NCI-H2196 (cell line): ENCODE data around the gene CAND2.
A peak's percentile ranks its signal among the peaks of the same experiment; 100 is the strongest.

ENCODE experiments used
- DNase-seq: peaks from one replicate; lab custom pipeline; 2025; ENCODE audit not compliant: unreplicated experiment; lab: John Stamatoyannopoulos, UW

Gene CAND2

DNA sequence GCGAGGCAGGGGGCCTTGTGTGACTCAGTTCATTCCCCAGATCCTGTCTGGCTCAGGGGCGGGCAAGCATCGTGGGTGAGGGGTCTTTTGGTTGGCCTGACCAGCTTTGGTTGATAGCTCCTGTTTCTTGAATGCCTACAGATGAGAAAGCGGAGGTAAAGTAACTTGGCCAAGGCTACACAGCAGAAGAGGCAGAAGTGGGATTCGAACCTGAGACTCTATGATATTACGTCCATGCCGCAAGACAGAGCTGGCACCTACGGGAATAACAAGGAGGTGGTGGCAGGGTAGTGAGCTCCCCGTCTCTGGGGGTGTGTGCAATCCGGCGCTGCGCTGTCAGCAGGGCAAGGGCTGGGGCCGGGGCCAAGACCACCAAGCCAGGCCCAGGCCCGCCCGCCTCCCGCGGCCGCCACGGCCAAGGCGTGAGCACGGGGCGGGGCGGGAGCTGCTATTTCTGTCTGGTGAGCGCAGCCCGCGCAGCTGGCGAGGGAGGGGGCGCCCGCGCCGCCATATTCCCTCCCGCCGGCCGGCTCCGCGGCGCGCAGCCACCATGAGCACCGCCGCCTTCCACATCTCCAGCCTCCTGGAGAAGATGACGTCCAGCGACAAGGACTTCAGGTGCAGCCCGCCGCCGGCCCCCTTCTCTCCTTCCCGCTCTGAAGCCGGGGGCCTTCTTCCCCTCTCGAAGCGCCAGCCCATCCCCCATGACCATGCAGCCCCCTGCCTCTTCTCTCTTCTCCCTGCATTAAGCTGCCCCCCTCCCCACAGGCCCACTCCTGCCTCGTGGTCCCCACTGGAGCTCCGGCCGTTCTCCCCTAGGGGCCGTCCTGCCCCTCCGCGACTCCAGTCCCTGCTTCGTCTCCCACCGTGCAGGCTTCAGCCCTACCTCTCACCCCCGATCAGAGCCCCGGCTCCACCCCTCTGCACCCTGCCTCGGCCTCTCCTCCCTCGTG is at the start of gene CAND2:
CAND2 (plus strand) TSS at position 510 of the 953 bp plus-strand sequence; CDS start at position 551, 41 bp downstream.
- DNase-seq, result peak; percentile 46

DNA sequence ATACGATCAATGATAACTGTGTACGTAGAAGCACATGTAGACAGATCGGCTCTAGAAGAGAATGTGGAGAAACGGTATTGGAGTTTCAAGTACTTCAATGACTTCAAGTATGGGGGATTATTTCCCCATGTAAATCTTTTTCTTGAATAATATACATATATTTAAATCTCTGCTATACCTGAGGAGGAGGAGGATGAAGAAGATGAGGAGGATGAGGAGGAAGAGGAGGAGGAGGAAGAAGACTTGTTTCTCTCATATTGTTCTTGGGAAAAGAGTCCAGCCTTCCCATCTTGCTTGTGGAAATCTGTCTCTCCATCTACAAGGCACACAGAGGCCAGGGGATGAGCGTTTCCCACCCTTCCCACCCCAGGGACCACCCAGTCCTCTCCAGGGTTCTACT is 48.0 kb upstream of the CAND2 start:
- no peak for DNase-seq

DNA sequence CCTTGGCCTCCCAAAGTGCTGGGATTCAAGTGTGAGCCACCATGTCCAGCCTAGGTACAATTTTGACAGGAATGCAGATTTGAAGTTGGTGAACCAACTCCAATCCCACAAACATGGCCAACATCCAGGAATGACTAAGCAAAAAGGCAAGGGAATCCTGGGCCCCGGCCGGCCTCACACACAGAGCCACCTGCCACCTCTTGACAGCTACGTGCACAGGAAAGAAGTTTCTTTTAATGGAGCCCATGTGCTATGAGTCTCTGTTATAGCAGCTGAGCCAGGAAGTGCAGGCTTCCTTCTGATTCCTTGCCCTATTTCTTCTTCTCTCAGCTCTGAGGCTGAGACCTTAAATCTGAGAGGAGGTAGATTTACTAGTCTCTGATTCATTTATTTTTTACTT is 46.3 kb upstream of the CAND2 start:
- DNase-seq, result peak; percentile 30

DNA sequence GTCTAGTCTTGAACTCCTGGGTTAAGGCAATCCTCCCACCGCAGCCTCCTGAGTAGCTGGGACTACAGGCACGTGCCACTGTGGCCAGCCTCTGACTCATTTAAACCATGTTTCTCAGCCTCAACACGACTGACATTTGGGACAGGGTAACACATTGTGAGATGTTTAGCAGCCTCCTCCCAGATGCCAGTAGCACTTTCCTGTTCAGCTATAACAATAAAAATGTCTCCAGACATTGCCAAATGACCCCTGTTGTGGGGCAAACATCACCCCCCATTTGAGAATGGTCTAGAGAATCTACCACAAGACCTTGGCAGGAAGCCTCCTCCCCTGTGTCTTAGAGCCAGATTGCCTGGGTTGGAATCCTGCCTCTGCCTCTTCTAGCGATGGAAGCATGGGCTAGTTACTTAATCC is 45.8 kb upstream of the CAND2 start:
- DNase-seq, result no peak

DNA sequence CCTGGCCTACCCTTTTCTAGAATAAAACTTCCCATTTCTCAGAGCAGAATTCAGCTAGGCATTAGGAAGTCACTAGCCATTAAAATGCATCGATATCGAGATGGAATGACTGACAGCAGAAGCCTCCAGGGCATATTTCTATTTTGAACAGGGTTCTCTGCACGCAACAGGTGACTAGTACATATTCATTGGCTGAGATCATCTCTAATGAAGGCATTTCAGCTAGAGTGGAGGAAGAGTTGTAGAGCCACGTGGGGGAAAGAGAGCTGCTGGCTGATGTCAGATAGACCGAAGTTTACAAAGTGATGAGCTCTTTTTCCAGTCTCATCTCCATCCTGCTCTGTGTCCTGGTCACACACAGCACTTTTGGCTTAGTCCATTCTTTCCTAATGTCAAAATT is 44.9 kb upstream of the CAND2 start:
- DNase-seq, result no peak

DNA sequence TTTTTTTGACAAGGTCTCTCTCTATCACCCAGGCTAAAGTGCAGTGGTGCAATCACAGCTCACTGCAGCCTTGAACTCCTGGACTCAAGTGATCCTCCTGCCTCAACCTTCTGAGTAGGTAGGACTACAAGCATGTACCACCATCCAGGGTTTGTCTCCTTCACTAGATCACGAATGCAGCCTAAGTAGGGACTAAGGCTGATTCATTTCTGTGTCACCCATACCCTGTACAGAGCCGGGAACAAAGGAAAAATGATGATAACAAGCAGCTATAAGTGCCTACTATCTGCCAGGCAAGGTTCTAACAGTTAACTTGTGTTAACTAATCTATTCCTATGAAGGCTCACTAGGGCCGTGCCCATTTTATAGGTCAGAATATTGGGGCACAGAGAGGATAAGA is 44.4 kb upstream of the CAND2 start:
- no peak for DNase-seq

DNA sequence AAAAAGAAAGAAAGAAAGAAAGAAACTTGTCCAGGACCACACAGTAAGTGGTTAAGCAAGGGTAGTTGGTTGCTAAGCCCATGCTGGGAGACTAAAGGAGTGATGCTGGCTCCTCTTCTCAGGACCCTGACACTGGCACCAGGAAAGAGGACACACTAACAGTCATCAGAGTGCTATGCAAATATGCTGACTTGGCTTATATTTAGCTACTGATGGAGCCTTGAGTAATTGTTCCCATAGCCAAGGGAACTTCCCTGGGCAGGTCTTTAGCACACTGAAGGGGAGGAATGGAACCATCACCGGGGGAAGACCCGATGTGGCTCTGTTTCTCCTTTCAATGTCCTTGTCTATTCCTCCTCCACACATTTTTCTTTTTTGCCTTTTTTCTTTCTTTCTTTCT is 43.7 kb upstream of the CAND2 start:
- no peak for DNase-seq

DNA sequence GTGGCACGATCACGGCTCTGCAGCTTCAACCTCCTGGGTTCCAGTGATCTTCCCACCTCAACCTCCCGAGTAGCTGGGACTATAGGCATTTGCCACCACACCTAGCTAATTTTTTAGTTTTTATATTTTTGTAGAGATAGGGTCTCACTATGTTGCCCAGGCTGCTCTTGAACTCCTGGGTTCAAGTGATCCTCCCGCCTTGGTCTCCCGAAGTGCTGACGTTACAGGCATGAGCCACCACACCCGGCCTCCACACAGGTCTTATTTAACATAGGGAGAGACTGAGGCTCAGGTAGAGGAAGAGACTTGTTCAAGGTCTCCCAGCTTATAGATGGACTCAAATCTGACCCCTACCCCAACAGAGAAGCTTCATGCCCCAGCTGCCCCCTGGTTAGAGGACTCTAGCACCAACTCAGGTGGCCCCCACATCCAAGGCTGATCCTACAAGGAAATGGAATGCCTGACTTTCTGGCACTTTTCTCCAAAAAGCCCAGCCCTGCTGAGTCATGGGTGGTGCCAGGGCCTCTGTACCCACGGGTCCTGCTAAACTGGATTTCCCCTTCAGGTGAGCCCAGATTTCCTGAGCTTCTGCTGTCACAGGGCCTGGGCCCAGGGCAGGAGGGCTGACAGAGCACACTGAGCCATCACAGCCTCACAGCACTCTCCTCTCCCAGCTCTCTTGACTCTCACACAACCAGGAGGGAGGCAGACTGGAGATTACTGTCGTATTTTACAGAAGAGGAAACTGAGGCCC is 43.0 kb upstream of the CAND2 start:
- DNase-seq, result no peak

DNA sequence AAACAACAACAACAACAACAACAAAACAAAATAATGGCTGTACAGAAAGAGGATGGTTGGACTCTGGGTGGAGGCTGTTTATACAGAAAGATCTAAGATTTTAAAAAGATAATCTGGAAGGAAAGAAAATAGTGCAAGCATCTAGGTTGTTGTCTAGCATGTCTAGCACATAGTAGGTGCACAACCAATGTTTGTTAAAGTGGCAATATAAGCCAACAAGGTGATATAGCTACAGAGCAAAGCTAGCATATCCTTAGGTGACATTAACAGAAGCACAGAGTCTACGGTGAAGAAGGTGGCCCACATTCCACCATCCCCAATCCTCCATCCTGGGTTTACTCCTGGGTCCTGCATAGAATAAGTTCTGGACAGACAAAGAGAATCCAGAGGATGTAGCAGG is 42.2 kb upstream of the CAND2 start:
- DNase-seq, result no peak

DNA sequence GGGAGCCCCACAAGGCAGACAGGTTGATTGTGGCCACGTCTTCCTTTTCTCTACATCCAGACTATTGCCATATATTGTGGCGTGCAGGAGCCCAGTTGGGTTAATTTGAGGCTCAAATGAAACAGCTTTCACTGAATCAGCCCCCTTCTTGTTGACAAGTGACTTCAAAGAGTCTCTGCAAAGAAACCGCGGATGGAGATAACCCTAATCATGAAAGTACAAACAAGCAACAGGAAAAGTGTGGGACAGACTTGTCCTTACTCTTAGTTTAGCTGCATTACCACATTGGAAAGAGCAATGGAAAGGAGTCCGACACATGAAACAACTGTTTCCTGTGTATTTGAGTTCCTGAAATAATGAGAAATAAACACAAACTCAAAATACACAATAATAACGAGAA is 40.7 kb upstream of the CAND2 start:
- no peak for DNase-seq

DNA sequence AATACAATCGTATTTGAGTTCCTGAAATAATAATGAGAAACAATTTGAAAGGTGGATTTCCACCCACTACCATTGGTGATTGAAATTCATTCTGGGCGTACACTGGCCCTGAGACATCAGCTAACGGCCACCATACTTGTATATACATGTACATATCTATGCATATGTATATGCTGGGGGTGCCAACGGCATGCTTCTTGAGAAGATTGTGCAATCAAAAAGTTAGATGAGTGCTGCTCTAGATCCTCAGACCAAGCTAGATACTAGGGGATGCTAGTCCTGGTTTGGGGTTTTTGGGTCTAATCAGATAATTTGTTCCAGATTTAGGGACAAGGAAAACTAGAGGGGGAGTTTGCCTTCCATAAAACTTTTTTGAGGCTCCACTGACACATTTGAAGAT is 40.3 kb upstream of the CAND2 start:
- no peak for DNase-seq

DNA sequence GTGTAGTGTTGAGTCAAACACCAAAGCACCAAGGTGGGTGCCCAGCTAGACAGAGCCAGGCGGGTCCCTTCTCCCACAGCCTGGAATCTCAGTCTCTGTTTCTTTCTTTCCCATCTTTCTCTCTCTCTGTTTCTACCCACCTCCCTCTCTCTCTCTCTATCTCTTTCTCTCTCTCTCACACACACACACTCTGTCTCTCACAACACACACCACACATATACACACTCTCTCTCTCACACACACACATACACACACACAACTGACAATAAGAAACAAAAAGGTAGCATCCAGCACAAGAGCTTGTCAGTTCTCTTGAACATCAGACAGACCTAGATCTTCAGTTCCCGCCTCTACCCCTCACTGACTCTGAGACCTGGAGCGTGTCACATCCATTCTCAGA is 39.8 kb upstream of the CAND2 start:
- no peak for DNase-seq

DNA sequence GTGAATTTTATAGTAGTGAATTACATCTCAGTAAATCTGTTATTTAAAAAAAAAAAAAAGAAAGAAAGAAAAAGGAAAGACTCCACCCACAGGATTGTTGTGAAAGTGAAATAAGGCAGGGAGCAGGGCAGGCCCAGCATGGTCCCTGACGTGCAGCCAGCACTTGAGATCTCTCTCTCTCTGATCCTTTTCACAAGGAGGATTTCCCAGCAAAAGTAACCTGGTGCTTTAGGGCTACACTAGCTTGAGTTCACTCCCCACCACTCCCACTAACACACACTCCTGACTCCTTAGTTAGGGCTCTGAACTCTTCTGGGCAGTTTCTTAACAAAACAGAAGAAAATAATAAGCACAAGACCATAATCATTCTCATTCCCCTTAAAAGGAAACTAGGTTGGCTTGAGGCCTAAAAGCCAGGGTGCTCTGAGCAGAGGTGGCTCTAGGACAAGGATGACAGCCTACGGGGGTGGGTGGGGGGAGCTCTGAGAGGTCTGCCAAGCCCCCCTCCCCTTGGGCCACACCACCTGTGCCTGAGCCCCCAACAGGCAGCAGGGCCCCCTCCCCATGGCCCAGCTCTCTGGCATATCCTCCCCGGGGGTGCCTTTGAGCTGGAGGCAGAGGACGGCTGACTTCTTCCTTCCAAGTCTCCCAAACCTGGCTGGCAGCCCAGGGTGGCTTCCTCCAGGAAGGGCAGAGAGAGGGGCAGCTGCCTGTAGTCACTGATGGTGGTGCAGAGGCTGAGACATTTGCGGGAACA is 38.3 kb upstream of the CAND2 start:
- peak; percentile 7 for DNase-seq

DNA sequence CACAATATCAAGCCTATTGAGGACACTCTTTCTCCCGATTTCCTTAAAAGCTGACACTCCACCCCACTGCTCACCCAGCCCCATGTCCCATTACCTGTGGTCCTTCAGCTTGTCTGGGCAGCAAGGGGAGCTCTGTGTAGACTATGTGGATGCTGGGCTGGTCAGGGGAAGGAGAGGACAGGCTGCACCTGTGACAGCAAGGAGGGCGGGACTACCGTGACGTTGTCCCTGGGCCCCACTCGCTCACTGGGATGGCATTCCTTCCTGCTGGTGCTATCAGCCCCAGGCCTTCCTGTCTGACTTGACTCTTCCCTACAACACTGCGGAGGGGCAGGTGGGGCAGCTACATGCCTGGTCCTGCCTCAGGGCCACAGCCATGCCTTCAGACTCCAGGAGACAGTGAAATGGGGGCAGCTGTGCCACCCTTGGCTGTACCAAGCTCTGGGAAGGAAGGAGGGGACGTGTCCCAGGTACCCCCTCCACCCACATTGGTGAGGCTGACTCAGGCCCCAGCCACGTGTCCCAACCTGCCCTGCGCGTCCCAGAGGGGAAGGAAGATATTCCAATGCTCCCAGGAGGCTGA is 37.3 kb upstream of the CAND2 start, which contains the start of gene TMEM40:
TMEM40 (minus strand) TSS at position 163 of the 583 bp plus-strand sequence. CDS start 9,427 bp downstream, outside the sequence.
- DNase-seq, result no peak

DNA sequence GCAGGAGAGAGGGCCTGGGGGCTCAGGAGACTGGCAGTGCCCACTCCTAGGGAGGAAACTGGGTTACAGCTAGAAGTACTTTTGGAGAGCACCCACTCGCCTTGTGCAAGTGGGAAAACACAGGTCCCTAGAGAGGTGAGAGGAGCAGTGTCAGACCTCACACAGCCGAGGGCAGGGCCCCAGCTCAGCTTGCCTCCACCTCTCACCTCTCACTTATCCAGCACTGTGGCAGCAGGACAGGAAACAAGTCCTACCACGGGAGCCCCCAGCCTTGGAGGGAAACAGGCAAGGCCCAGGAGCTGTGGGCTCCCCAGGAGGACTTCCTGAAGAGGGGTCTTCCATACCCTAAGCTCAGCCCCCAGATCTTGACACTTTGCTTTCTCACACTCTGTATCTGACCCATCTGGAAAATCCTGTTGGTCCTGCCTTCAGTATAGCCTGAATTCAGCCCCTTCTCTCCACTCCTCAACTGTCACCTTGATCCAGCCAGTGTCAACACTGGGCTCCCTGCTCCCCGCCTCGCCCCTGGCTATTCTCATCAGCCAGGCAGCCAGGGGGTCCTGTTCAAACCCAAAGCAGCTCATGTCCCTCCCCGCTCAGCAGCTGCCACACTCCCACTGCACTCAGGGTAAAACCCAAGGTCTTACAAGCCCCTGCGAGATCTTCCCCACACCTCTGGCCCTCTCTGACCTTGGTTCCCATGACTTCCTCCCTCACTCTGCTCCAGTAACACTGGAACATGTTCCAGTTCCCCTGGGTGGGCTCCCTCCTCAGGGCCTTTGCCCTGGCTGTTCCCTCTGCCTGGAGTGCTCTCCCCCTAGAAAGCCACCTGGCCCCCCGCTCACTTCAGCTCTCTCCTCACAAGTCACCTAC is 36.6 kb upstream of the CAND2 start:
- no peak for DNase-seq

DNA sequence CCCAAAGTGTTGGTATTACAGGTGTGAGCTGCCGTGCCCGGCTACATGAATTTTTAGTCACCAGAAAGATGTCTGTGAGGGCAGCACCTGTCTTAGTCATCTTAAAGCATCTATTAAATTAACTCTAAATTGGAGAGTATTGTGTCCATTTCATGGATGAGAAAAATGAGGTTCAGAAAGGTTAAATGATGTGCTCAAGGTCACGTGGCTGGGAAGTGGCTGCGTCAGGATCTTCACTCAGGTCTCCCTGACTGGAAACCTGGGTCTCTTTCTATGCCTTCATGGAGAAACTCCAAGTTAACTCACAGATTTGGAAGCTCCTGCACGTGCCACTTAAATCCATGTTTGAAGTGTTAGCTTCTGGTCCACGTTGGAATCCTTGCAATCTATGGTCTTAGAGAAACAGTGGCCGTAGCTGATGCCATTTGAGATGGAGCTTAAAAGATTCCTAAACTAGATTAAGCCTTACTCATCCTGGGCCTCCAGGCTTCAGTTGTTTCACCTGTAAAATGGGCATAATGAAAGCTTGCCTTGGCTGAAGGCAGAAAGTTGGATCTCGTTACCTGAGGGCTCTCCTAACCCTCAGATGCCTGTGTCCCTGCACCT is 32.2 kb upstream of the CAND2 start:
- DNase-seq, result no peak

DNA sequence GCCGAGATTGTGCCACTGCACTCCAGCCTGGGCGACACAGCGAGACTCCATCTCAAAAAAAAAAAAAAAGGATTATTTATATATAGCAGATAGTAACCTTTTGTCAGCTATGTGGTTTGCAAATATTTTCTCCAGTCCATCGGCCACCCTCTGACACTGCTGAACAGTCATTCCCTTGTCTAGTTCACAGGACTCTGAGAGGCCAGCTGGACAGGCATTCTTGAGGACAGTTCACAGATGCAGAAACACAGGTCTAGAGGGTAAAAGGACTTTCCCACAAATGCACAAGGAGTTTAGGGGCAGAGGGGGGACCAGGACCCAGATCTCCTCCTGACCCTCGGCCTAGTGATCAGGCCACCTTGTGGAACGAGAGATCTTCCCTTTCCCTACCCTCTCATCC is 29.9 kb upstream of the CAND2 start:
- no peak for DNase-seq

DNA sequence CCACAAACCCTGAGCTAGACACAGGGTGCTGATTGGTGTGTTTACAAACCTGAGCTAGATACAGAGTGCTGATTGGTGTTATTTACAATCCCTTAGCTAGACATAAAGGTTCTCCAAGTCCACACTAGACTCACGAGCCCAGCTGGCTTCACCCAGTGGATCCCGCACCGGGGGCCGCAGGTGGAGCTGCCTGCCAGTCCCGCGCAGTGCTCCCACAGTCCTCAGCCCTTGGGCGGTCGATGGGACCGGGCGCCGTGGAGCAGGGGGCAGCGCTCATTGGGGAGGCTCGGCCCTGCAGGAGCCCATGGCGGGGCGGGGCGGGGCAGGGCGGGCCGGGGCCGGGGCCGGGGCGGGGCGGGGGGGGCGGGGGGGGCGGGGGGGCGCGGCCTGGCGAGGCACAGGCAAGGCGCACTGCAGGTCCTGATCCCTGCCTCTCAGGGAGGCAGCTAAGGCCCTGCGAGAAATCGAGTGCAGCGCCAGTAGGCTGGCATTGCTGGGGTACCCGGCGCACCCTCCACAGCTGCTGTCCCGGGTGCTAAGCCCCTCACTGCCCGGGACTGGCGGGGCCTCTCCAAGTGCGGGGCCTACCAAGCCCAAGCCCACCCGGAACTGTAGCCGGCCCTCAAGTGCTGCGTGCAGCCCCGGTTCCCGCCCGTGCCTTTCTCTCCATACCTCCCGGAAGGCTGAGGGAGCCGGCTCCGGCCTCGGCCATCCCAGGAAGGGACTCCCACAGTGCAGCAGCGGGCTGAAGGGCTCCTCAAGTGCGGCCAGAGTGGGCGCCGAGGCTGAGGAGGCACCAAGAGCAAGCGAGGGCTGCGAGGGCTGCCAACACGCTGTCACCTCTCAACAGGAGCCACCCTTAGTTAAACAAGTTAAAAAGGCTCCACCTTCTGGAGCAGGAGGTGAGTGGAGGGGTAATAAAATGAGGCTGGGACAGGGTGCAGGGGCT is 27.6 kb upstream of the CAND2 start:
- DNase-seq, result no peak
